Esophagus muscularis mucosa (tissue), 4 donors: ENCODE measurements around the gene ACOD1.

Source experiments
- CTCF ChIP-seq, 3 experiments: fragments of 200-600 bp in 2 of 3; fragments of 450-650 bp in 1 of 3; sonication (generic) in 2 of 3; IDR thresholded peaks; one replicate each; pipeline ENCODE4 v1.5.1; 2017 to 2019; ENCODE audit warnings: antibody characterized with exemption in 3 of 3, mild to moderate bottlenecking in 2 of 3, moderate library complexity in 1 of 3
- EP300 ChIP-seq: sonication (generic); formaldehyde crosslinking; IDR thresholded peaks from one replicate; pipeline ENCODE4 v1.6.1; 2017; ENCODE audit warnings: antibody characterized with exemption
- POLR2A ChIP-seq: fragments of 450-650 bp; IDR thresholded peaks from one replicate; pipeline ENCODE4 v1.6.1; 2017; ENCODE audit warnings: antibody characterized with exemption, moderate library complexity, mild to moderate bottlenecking, low read depth
- POLR2AphosphoS5 ChIP-seq, 2 donors: sonication (generic); formaldehyde crosslinking; IDR thresholded peaks; one replicate each; pipeline ENCODE4 v1.6.1; 2017; ENCODE audit warnings: antibody characterized with exemption in 2 of 2

- TF ChIP-seq CTCF (IDR thresholded peaks at IDR 0.05) (no peak), POLR2AphosphoS5 (IDR thresholded peaks at IDR 0.05) (no peak), POLR2A (no peak), EP300 (no peak)
Observed at GRCh38 chr13:76912476-76912875, 35.8 kb upstream of the ACOD1 start.
